ENCODE measurements around the gene AGXT.

DNA sequence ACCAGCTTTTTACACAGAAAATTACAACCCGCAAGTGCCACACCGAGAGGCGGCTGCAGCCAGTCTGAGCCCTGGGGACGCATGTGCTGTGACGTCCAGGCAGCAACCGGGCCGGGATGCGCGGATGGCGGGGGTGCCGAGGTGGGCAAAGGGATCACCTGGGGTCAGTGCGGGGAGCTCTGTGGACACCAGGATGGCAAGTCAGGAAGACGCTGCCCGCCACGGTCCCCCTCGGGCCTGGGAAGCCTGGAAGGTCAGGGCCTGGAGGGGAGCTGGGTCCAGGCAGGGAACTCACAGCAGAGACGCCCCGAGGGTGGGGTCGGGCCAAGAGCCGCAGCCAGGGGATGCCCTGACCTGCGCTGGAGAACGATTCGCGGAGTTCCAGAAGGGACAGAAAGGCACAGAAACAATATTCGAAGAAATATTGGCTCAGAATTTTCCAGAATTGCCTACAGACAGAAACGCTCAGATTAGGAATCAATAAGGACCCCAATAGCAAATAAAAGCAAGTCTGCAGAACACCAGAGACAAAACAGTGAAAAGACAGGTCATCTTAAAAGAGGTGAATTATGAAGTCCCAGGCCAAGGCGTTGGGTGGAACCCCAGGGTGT is 36.9 kb upstream of the AGXT start:
- TF ChIP-seq EZH2phosphoT487 (IDR thresholded peaks at IDR 0.05; ENCODE audit: borderline replicate concordance) (no peak), POLR2A (IDR thresholded peaks at IDR 0.05; ENCODE audit: borderline replicate concordance, extremely low read depth, insufficient read depth, insufficient read length) (no peak), EGR1 (IDR thresholded peaks at IDR 0.05; ENCODE audit: low read depth) (no peak)
- TF ChIP-seq, protein P1, sequence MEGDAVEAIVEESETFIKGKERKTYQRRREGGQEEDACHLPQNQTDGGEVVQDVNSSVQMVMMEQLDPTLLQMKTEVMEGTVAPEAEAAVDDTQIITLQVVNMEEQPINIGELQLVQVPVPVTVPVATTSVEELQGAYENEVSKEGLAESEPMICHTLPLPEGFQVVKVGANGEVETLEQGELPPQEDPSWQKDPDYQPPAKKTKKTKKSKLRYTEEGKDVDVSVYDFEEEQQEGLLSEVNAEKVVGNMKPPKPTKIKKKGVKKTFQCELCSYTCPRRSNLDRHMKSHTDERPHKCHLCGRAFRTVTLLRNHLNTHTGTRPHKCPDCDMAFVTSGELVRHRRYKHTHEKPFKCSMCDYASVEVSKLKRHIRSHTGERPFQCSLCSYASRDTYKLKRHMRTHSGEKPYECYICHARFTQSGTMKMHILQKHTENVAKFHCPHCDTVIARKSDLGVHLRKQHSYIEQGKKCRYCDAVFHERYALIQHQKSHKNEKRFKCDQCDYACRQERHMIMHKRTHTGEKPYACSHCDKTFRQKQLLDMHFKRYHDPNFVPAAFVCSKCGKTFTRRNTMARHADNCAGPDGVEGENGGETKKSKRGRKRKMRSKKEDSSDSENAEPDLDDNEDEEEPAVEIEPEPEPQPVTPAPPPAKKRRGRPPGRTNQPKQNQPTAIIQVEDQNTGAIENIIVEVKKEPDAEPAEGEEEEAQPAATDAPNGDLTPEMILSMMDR (IDR thresholded peaks at IDR 0.05 in 2 of 3, conservative IDR thresholded peaks at IDR 0.05 in 1 of 3; ENCODE audit: borderline replicate concordance in 1 of 3, insufficient read depth in 1 of 3, low read depth in 2 of 3, low read length in 2 of 3), result no peak
